A549 treated with RU486 at 1 μM for 4 hours (cell line): ENCODE measurements around the gene H2BW1. TPM values are rescaled to one million over a fixed set of nuclear protein-coding genes. Genes with fewer than 3 reads are reported as not detected.

ENCODE experiments used
- total RNA-seq: library from RNA; stranded (reverse); fragments of 200-300 nt; extraction: Qiagen RNA extraction; gene quantifications from 5 replicates; pipeline ENCODE4 v1.2.3, GENCODE V29; 2022; ENCODE audit warnings: low read depth

H2BW1 gene
- not detected in 5 replicates for total RNA-seq

DNA sequence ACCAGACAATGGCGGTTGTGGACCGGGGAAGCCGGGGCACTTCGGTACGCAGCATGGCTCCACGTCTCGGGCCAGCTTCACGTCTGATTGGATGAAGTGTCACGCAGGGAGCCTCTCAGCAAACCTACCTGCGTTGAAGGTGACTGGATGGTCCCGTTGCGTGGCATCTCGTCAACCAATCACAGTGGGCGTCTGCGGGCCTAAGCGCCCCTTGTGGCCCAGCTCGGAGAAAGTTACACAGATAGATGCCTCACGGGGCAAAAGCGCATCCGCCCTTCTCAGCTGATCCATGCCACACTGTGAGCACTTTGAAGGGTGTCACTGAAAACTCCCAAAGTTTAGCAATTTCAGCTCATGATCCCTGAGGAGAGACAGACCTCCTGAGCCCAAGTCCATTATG is at the start of gene H2BW1:
H2BW1 (minus strand) TSS at position 103 of the 400 bp plus-strand sequence. CDS start 132 bp downstream, outside the sequence.

DNA sequence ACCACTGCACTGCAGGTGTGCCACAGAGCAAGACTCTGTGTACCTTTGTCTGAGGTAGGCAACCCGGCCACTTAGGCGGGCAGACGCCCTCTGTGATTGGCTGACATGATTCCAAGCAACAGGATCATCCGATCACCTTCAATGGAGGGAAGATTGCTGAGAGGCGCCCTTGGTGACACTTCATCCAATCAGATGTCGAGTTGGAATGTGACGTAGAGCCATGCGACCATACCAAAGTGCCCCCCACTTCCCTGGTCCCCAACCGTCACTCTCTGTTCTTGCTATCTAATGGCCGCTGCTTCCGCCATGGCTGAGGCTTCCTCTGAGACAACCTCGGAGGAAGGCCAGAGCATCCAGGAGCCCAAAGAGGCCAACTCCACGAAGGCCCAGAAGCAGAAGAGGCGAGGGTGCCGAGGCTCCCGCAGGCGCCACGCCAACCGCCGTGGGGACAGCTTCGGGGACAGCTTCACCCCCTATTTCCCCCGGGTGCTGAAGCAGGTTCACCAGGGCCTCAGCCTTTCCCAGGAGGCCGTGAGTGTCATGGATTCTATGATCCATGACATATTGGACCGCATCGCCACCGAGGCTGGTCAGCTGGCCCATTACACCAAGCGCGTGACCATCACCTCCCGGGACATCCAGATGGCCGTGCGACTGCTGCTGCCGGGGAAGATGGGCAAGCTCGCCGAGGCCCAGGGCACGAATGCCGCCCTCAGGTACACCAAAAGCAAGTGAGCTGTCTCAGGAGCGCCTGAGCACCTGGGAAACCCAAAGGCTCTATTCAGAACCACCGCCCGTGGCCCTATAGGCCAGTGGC is 26.4 kb upstream of the H2BW1 start, which contains the start of gene H2BW2:
H2BW2 (plus strand) TSS at position 268 of the 817 bp plus-strand sequence; CDS start at position 307, 39 bp downstream.

GRCh38 chrX:103962411-103963278 is 50.9 kb downstream of the H2BW1 start, which contains the start of gene TMSB15B:
Gene TMSB15B (plus strand): TSS chrX:103962627.

Other genes with a start within 250 kb of the H2BW1 start
- not detected in 5 replicates for gene PLP1, start 236.9 kb downstream of the H2BW1 start, total RNA-seq
- gene RAB9B, start 181.5 kb downstream of the H2BW1 start, total RNA-seq = 0.03 to 0.05 TPM (median 0.03 TPM) in 3 of 5 replicates, not detected in the others
- 4.5 to 6.8 TPM (median 4.9 TPM) in 5 replicates for gene TMSB15B, start 51.1 kb downstream of the H2BW1 start, total RNA-seq
- not detected in 5 replicates for gene H2BW2, start 26.2 kb upstream of the H2BW1 start, total RNA-seq
- 0.07 to 0.47 TPM (median 0.23 TPM) in 4 of 5 replicates, not detected in the other for gene TMSB15C, start 62.5 kb upstream of the H2BW1 start, total RNA-seq
- 0.08 to 0.25 TPM (median 0.15 TPM) in 3 of 5 replicates, not detected in the others for gene ZCCHC18, start 98.8 kb upstream of the H2BW1 start, total RNA-seq
- gene SLC25A53, start 143.3 kb upstream of the H2BW1 start, total RNA-seq = 3.5 to 5.0 TPM (median 4.6 TPM) in 5 replicates
- gene FAM199X, start 152.7 kb upstream of the H2BW1 start, total RNA-seq = 7.1 to 20.0 TPM (median 18.0 TPM) in 5 replicates
- gene ESX1, start 241.2 kb upstream of the H2BW1 start, total RNA-seq = 0.08 TPM in 1 of 5 replicates, not detected in the others